AG04450 (cell line): ENCODE measurements around the gene GLRX2. TPM values are rescaled to one million over a fixed set of nuclear protein-coding genes. Genes with fewer than 3 reads are reported as not detected.

ENCODE experiments used
- CTCF ChIA-PET: fragments of 300-600, 350-600 bp; formaldehyde crosslinking; extraction: SDS; loops from one replicate; lab custom pipeline; 2022; ENCODE audit warnings: antibody characterized with exemption, inconsistent platforms; lab: Charles Lee
- POLR2A ChIA-PET: fragments of 350-600 bp; formaldehyde crosslinking; extraction: SDS; loops from one replicate; lab custom pipeline; 2021; ENCODE audit warnings: antibody characterized with exemption, inconsistent platforms; lab: Yijun Ruan, JAX
- DNase-seq: peaks from one replicate; pipeline ENCODE4 v3.0.0-alpha.2; 2011; ENCODE audit warnings: low read depth, low spot score
- H3K27ac ChIP-seq: one replicate; pipeline ENCODE4 v1.5.1; 2012; ENCODE audit warnings: low read depth, low read length, control low read depth
- H3K27me3 ChIP-seq: one replicate; pipeline ENCODE4 v1.6.0; 2012; ENCODE audit warnings: low read length; ENCODE audit not compliant: control insufficient read depth, insufficient read depth
- H3K4me3 ChIP-seq: 2 replicates; pipeline ENCODE4 v1.5.1; 2011; ENCODE audit warnings: mild to moderate bottlenecking, low read depth, low read length, control low read depth
- H3K9me3 ChIP-seq: 2 replicates; pipeline ENCODE4 v1.5.1; 2012; ENCODE audit warnings: low read length; ENCODE audit not compliant: control insufficient read depth, insufficient read depth
- polyA plus RNA-seq: library from polyadenylated mRNA; depleted of rRNA; stranded (reverse); fragments of >200 nt; gene quantifications from 2 replicates; pipeline ENCODE4 v1.2.3, GENCODE V29; 2011
- TF ChIP-seq, protein P1 (sequence below): IDR thresholded peaks from 2 replicates; pipeline ENCODE4 v1.5.1; 2011; ENCODE audit warnings: low read depth, low read length, control low read depth, inconsistent platforms

The GLRX2 gene
- polyA plus RNA-seq, 1 experiment, result 33.5 TPM

DNA sequence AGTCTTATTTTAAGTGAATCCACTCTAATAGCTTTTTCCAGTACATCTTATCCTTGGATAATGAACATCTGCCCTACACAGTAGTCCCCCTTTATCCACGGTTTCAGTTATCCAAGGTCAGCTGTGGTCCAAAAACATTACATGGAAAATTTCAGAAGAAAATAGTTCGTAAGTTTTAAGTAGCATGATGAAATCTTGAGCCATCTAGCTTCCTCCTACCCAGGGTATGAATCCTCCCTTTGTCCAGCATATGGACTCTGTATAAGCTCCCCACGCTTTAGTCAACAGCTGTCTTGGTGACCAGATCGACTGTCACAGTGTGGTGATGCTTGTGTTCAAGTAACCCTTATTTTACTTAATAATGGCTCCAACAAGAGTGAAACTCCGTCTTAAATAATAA, 2.6 kb downstream of the GLRX2 start:
- ChIA-PET CTCF (interaction anchor here (0.7 kb wide), 1 partner anchor 20 kb away, joined by 4 read pairs; no protein-coding TSS in a partner anchor), POLR2A (no interaction called here)
- Histone ChIP-seq H3K27me3 (no peaks in the 10 kb centered on the region), H3K9me3 (no peaks in the 10 kb centered on the region; the same call in 1 of the 2 replicates), H3K4me3 (no peak overlapping the region), H3K27ac (no peak overlapping the region)
- no peak for DNase-seq
- TF ChIP-seq, protein P1, sequence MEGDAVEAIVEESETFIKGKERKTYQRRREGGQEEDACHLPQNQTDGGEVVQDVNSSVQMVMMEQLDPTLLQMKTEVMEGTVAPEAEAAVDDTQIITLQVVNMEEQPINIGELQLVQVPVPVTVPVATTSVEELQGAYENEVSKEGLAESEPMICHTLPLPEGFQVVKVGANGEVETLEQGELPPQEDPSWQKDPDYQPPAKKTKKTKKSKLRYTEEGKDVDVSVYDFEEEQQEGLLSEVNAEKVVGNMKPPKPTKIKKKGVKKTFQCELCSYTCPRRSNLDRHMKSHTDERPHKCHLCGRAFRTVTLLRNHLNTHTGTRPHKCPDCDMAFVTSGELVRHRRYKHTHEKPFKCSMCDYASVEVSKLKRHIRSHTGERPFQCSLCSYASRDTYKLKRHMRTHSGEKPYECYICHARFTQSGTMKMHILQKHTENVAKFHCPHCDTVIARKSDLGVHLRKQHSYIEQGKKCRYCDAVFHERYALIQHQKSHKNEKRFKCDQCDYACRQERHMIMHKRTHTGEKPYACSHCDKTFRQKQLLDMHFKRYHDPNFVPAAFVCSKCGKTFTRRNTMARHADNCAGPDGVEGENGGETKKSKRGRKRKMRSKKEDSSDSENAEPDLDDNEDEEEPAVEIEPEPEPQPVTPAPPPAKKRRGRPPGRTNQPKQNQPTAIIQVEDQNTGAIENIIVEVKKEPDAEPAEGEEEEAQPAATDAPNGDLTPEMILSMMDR, result no peak

DNA sequence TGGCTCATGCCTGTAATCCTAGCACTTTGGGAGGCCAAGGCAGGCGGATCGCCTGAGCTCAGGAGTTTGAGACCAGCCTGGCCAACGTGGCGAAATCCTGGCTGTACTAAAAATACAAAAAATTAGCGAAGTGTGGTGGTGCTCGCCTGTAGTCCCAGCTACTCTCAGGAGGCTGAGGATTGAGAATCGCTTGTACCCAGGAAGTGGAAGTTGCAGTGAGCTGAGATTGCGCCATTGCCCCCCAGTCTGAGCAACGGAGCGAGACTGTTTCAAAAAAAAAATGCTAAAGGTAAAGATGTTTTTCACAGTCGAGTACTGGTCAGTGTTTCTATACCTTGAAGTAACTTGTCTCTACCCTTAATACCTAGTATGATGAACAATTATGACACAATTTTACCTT, 11.1 kb downstream of the GLRX2 start:
- ChIA-PET CTCF (no interaction called here), POLR2A (no interaction called here)
- no peak for DNase-seq
- Histone ChIP-seq H3K27me3 (no peaks in the 10 kb centered on the region), H3K4me3 (no peak overlapping the region), H3K27ac (no peak overlapping the region), H3K9me3 (no peaks in the 10 kb centered on the region)
- TF ChIP-seq, protein P1, result no peak

DNA sequence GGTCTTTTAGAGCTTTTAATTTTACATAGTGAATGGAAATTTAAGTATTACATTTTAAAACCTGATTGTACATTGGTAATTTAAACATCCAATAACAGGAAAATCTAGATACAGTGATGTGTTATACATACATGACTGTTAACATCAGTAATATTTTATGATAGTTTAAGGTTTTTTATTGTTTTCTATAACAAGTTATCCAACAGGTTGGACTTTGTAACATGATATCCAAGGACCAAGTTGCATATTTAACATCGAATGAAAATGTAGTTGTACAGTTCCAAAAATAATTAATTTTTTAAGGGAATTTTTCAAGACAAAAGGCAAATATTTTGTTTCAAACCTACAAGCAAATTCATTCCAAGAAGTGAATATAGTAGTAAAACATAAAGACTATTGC, 14.3 kb downstream of the GLRX2 start:
- Histone ChIP-seq H3K27ac (no peak overlapping the region), H3K4me3 (no peak overlapping the region), H3K9me3 (no peaks in the 10 kb centered on the region), H3K27me3 (no peaks in the 10 kb centered on the region)
- DNase-seq, result no peak
- ChIA-PET CTCF (interaction anchor here (0.6 to 1.1 kb wide), 2 partner anchors 32 to 615 kb away, joined by 3 to 4 read pairs; no protein-coding TSS in a partner anchor), POLR2A (no interaction called here)
- TF ChIP-seq, protein P1, result no peak

DNA sequence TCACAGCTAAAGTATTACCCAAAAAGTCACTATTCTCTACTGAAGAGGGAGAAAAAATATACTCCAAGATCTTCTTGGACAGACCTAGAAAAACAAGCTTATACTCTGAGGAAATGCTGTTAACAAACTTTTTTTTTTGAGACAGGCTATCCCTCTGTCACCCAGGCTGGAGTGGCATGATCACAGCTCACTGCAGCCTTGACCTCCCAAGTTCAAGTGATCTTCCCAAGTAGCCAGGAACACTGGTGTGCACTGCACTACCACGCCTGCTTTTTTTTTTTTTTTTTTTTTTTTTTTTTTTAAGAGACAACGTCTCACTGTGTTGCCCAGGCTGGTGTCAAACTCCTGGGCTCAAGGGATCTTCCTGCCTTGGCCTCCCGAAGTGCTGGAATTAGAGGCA, 17.3 kb downstream of the GLRX2 start:
- H3K27ac ChIP-seq, result no peak overlapping the region
- no peak overlapping the region for H3K4me3 ChIP-seq
- ChIA-PET POLR2A (no interaction called here), CTCF (no interaction called here)
- H3K9me3 ChIP-seq, result no peaks in the 10 kb centered on the region
- H3K27me3 ChIP-seq, result no peaks in the 10 kb centered on the region
- DNase-seq, result no peak
- TF ChIP-seq, protein P1, result no peak

DNA sequence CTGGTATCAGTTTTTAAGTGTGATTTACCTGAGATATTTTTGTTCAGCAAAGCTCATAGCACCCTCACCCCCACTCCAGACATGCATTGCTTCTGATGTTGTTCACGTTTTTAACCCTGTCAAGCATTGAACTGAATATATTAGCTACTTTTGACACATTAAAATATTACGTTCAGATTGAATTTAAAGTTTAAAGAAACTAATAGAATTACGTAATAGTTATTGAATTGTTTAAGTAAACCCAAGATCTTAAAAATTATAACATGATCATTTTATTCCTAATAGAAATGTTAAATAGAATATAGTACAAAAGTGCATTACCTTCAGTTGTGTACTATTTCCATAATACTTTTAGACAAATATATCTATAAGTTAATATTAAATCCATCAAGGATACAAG, 18.9 kb downstream of the GLRX2 start:
- TF ChIP-seq, protein P1, result no peak
- CTCF ChIA-PET, result no interaction called here
- H3K27ac ChIP-seq, result no peak overlapping the region
- H3K9me3 ChIP-seq, result no peaks in the 10 kb centered on the region
- H3K27me3 ChIP-seq, result no peaks in the 10 kb centered on the region
- DNase-seq, result no peak
- H3K4me3 ChIP-seq, result no peak overlapping the region
- POLR2A ChIA-PET, result interaction anchor here (0.6 kb wide), 1 partner anchor 65 kb away, joined by 3 read pairs; no protein-coding TSS in a partner anchor
